Central memory CD8-positive, alpha-beta T cell (primary cell): ENCODE data around the gene FAH.

Experiments
- ATAC-seq: fragments of 150-1000 bp; cut with Tn5 transposase; replicated peaks from 2 replicates; pipeline ENCODE4 v1.10.0; 2022; ENCODE audit warnings: mild to moderate bottlenecking, moderate FRiP score, moderate number of reproducible peaks; ENCODE audit not compliant: poor library complexity, severe bottlenecking; ENCODE audit errors: extremely low read depth
- DNase-seq, 2 donors: peaks; one replicate each; pipeline ENCODE4 v3.0.0; 2021; ENCODE audit warnings: low spot score in 2 of 2
- H3K27ac Mint-ChIP-seq: one replicate; pipeline ENCODE4 v1.8.0; 2022; ENCODE audit warnings: low read depth, mild to moderate bottlenecking, moderate library complexity, mixed read lengths
- H3K27me3 Mint-ChIP-seq: one replicate; pipeline ENCODE4 v1.8.0; 2022; ENCODE audit warnings: mixed read lengths
- H3K36me3 Mint-ChIP-seq: one replicate; pipeline ENCODE4 v1.8.0; 2022; ENCODE audit warnings: mild to moderate bottlenecking, moderate library complexity, mixed read lengths; ENCODE audit not compliant: insufficient read depth
- H3K4me1 Mint-ChIP-seq: one replicate; pipeline ENCODE4 v1.8.0; 2022; ENCODE audit warnings: mixed read lengths
- H3K4me3 Mint-ChIP-seq: one replicate; pipeline ENCODE4 v1.8.0; 2022; ENCODE audit warnings: mild to moderate bottlenecking, moderate library complexity, mixed read lengths
- H3K9me3 Mint-ChIP-seq: one replicate; pipeline ENCODE4 v1.8.0; 2022; ENCODE audit warnings: mixed read lengths

The FAH gene

DNA sequence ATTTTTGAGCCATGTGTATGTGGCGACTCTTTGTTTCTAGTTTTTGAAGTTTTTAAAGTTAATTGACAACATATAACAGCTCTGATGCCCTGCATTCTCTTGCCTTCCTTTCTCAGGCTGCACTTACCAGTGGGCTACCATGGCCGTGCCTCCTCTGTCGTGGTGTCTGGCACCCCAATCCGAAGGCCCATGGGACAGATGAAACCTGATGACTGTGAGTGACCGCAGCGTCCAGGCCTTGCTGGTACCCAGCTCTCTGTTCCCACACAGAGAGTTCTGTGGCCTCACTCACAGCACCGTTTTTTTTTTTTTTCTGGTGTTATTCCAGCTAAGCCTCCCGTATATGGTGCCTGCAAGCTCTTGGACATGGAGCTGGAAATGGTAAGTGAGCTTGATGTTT, 15.1 kb downstream of the FAH start:
- Mint-ChIP-seq H3K9me3 (no peaks in the 10 kb centered on the region), H3K27ac (no peak overlapping the region), H3K4me3 (no peak overlapping the region), H3K27me3 (no peaks in the 10 kb centered on the region), H3K4me1 (no peaks in the 10 kb centered on the region), H3K36me3 (no peaks in the 10 kb centered on the region)
- DNase-seq: no peak
- no peak for ATAC-seq

DNA sequence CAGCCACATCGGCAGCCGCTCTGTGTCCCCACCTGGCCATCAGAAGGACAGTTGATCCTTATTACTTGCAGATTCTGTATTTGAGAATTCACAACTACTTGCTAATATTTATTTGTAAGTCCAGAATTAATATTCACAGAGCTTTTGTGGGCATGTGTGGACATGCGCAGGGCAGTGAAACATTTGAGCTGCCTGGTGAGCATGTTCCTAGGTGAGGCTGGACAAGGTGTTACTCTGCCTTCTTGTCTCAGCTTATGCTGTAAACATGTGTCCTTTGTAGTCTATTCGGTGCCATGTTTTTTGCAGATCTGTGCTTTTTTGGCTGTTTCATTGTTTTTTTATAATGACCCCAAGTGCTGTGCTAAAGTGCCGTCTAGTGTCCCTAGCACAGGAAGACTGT, 15.6 kb downstream of the FAH start:
- no peak for DNase-seq
- no peak for ATAC-seq
- no peaks in the 10 kb centered on the region for H3K4me1 Mint-ChIP-seq
- no peak overlapping the region for H3K4me3 Mint-ChIP-seq
- H3K36me3 Mint-ChIP-seq: no peaks in the 10 kb centered on the region
- no peaks in the 10 kb centered on the region for H3K27me3 Mint-ChIP-seq
- no peak overlapping the region for H3K27ac Mint-ChIP-seq
- H3K9me3 Mint-ChIP-seq: no peaks in the 10 kb centered on the region

DNA sequence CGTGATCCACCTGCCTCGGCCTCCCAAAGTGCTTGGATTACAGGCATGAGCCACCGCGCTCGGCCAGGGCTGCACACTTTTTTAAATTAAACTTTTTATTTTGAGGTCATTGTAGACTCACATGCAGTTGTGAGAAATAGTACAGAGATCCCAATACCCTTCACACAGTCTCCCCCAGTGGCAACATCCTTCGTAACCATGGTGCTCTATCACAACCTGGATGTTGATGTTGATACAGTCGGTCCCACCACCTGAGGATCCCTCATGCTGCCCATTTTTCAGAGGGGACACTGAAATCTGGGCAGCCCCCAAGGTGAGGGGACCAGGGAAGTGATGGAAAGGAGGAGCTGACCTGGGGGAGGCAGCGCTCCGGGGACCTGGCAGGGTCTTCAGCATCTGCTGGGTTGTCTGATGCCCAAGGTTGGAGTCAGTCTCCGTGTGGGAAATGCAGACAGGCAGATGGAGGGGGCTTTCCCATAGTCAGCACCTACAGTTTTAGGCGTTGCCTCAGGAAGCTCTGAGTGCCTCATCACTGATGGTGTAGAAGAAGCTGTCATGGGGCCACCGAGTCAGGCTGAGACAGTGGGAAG, 17.1 kb downstream of the FAH start:
- DNase-seq: no peak
- Mint-ChIP-seq H3K9me3 (no peaks in the 10 kb centered on the region), H3K4me1 (no peaks in the 10 kb centered on the region), H3K4me3 (no peak overlapping the region), H3K27ac (no peak overlapping the region), H3K36me3 (no peaks in the 10 kb centered on the region), H3K27me3 (no peaks in the 10 kb centered on the region)
- ATAC-seq: no peak

DNA sequence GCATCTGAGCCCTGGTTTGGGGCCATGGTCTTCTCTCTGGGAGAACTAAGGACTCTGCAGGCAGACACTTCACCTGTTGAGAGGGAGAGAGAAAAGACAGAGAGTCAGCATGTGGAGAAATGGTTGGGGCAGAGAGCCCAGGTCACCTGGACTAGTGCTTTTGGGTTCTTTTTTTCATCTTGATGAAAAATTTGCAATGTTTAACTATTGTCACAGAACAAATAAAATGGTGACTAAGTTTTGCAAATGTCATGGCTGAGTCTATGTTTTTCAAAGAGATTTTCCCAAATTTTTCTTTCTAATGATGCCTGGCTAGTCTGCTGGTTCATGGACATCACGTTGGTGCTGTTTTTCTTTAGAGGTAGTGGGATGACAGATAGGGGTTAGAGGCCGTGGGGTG, 17.8 kb downstream of the FAH start:
- Mint-ChIP-seq H3K9me3 (no peaks in the 10 kb centered on the region), H3K27ac (no peak overlapping the region), H3K36me3 (no peaks in the 10 kb centered on the region), H3K4me3 (no peak overlapping the region), H3K27me3 (no peaks in the 10 kb centered on the region), H3K4me1 (no peaks in the 10 kb centered on the region)
- DNase-seq (no peak), ATAC-seq (no peak)

DNA sequence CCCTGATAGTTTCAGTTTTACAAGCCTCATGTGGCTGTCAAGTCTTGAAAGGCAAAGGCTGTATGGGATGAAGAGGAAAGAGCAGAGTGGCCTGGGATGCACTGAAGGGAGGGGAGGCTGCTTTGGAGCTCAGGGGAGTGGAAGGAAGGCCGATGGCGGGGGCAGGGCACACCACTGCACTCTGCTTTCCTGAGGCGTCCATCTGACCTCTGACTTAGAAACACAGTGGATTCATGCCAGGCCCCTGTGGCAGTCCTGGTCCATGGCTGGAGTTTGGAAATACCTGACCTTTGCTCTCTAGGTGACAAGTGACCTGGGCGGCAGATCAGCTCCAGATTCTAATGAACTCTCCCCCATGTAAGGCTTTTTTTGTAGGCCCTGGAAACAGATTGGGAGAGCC, 19.0 kb downstream of the FAH start:
- Mint-ChIP-seq H3K4me3 (no peak overlapping the region), H3K36me3 (no peaks in the 10 kb centered on the region), H3K9me3 (no peaks in the 10 kb centered on the region), H3K4me1 (no peaks in the 10 kb centered on the region), H3K27me3 (no peaks in the 10 kb centered on the region), H3K27ac (no peak overlapping the region)
- DNase-seq (no peak), ATAC-seq (no peak)

DNA sequence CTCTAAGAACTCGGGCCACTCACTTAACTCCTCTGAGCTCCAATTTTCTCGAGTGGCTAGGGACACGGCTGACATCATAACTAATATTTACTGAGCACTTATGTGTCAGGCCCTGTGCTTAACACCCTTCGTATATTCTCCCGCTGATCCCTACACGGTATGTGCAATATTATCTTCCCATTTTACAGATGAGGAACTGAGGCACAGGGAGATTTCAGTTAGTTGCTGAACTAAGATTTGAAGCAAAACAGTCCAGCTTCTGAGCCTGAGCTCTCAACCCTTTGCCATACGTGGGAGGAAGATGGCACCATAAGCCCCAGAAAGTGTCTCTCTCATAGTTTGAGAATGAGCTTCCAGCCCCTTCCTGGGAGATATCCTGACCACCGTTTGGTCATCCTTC, 19.6 kb downstream of the FAH start:
- Mint-ChIP-seq H3K27ac (no peak overlapping the region), H3K9me3 (no peaks in the 10 kb centered on the region), H3K36me3 (no peaks in the 10 kb centered on the region), H3K4me3 (no peak overlapping the region), H3K27me3 (no peaks in the 10 kb centered on the region), H3K4me1 (no peaks in the 10 kb centered on the region)
- ATAC-seq (no peak), DNase-seq (no peak)

DNA sequence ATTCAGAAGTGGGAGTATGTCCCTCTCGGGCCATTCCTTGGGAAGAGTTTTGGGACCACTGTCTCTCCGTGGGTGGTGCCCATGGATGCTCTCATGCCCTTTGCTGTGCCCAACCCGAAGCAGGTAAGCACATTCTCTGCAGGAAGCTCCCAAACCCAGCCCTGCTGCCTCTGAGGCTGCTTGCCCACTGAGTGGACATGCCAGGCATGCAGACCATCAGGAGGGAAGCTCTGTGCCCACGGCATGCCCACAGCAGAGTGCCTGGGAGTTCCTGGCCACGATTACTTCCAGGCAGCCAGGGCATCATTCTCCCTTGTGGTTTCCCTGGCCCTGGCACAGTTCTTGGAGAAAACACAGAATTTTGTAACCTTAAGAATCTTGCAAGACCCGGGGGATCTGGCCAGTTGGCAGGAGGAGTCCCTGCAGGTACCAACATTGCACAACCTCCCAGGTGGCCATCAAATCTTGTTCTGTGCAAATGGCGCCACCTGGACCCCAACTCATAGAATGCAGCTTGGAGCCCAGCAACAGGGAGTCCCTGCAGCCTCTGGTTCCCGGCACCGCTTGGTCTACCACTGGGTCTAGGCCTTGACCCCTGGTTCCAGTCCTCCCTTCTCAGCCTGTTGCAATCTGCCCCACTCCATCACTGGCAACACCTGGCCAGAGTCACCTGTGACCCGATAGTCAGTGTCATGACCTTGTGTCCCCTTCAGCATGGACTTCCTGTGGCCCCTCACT, 20.4 kb downstream of the FAH start:
- DNase-seq (peak; percentile 56 to 57), ATAC-seq (peak; percentile 60)
- Mint-ChIP-seq H3K9me3 (no peaks in the 10 kb centered on the region), H3K27me3 (no peaks in the 10 kb centered on the region), H3K4me1 (no peaks in the 10 kb centered on the region), H3K4me3 (no peak overlapping the region), H3K27ac (no peak overlapping the region), H3K36me3 (no peaks in the 10 kb centered on the region)

DNA sequence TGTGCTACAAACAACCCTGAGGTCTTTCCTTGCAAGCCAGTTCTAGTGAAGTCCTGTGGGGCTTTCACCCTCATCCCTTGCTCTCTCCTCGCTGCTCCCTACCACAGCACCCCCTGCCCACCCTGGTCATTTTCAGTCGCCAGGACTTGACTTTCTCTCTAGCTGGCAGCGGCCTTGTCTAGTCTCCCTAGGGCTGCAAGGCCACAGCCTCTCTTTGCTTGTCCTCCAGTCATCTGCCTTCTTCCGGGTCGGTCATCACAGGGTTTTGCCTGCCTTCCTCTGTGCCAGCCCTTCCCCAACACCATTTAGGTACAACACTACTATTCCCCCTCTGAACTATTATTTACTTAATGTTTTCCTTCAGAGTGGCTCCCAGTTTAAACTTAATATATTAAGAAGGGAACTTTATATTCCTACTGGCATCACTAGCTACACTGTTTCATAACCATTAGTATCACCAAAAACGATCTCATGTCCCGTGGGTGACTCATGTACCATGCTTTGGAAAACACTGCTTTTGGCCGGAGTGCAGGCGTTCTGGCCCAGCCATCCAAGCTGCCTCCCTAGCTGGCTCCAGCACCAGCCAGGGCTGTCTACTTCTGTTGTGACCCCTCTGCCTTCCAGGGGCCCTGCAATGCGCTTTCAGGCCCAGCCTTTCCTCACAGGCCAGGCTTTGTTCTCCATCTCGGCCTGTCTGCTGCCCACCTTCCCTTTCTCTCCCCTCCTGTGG, 21.4 kb downstream of the FAH start:
- H3K36me3 Mint-ChIP-seq: no peaks in the 10 kb centered on the region
- peak overlapping the region; percentile 58 for H3K27ac Mint-ChIP-seq
- no peaks in the 10 kb centered on the region for H3K9me3 Mint-ChIP-seq
- ATAC-seq: no peak
- DNase-seq: no peak
- H3K4me1 Mint-ChIP-seq: no peaks in the 10 kb centered on the region
- no peak overlapping the region for H3K4me3 Mint-ChIP-seq
- H3K27me3 Mint-ChIP-seq: no peaks in the 10 kb centered on the region

DNA sequence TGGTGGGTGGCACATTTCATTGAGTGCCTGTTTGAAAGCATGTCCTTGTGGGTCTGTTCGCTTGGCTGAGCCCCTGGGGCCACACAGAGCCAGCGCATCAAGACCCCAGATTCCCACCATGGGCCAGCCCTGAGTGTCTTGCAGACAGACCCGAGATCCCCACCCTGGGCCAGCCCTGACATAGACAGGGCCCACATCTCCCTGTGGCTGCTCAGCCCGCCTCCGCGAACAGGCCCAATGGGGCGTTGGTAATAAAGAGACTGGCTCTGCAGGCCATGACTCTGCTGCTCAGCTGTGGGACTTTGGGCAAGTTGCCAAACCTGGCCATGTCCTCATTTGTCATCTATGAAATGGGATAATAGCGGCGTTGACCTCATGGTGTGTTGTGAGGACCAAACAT, 22.6 kb downstream of the FAH start:
- Mint-ChIP-seq H3K4me1 (no peaks in the 10 kb centered on the region), H3K4me3 (no peak overlapping the region), H3K27ac (no peak overlapping the region), H3K27me3 (no peaks in the 10 kb centered on the region), H3K36me3 (no peaks in the 10 kb centered on the region), H3K9me3 (no peaks in the 10 kb centered on the region)
- ATAC-seq (no peak), DNase-seq (no peak)

DNA sequence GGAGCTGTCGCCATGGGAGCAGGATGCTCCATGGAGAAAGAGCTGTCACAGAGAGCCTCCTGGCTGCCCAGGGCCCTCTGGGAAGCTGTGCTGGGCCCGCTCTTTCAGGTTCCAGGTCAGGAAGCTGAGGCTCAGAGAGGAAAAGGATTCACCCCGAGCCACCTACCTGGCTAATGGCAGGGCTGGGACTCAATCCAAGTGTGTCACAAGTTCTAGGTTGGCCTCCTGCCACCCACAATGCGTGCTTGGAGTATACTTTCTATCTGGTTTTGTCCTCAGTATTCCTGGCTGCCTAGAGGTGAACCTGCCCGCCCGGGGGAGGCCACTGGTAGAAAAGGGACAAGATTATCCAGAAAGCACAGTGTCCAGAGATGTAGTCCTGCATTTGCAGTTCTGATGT, 23.6 kb downstream of the FAH start:
- H3K36me3 Mint-ChIP-seq: no peaks in the 10 kb centered on the region
- DNase-seq (no peak), ATAC-seq (no peak)
- H3K4me3 Mint-ChIP-seq: no peak overlapping the region
- no peaks in the 10 kb centered on the region for H3K4me1 Mint-ChIP-seq
- no peaks in the 10 kb centered on the region for H3K9me3 Mint-ChIP-seq
- no peaks in the 10 kb centered on the region for H3K27me3 Mint-ChIP-seq
- no peak overlapping the region for H3K27ac Mint-ChIP-seq

DNA sequence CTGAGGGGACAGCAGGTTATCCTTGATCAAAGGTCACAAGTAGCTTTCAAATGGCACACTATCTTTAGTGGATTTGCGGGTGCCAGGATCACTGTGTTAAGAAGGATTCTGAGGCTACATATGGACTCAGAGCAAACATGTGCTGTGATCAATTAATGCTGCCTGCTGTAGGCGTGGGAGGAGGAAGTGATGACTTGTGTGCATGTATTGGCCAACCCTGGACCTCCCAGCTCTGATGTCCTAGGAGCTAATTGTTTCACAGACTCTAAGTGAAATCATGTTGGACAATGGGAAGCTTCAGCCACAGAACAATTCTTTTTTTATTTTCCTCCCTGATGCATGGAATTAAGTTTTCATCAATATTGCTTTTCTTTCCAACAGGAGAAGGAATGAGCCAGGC, 24.4 kb downstream of the FAH start:
- DNase-seq (no peak), ATAC-seq (no peak)
- no peaks in the 10 kb centered on the region for H3K36me3 Mint-ChIP-seq
- no peaks in the 10 kb centered on the region for H3K27me3 Mint-ChIP-seq
- no peak overlapping the region for H3K27ac Mint-ChIP-seq
- H3K9me3 Mint-ChIP-seq: no peaks in the 10 kb centered on the region
- H3K4me3 Mint-ChIP-seq: no peak overlapping the region
- no peaks in the 10 kb centered on the region for H3K4me1 Mint-ChIP-seq

DNA sequence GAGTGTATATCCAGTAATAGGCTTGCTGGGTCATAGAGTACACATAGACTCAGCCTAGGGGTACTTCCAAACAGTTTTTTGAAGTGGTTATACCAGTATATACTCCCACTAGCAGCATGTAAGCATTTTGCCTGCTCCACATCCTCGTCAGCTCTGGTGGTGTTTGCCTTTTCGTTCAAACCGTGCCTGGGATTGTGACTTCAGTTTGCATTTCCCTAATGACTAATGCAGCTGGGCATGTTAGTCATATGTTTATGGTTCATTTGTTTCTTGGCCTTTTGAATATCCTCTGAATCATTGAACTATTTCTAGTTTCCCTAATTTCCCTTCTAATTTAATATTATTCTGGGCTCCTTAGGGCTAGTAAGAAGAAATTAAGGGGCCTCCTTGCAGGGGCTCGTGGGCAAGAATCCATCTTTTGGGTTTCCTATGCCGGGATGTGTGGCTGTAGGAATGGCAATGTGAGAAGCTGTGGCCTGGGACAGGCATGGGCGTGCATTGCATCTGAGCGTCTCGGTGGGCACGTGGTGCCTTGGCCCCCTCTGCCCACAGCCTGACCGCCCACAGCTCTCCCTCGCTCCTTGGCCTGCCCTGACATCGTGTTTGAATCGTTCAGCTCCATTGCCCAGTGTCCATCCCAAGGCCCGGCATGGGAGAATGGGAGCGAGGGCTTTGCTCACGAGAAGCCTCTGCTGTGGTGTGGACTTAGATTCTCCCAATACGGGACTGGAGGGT, 26.4 kb downstream of the FAH start:
- Mint-ChIP-seq H3K4me3 (no peak overlapping the region), H3K9me3 (no peaks in the 10 kb centered on the region), H3K27me3 (no peaks in the 10 kb centered on the region), H3K36me3 (no peaks in the 10 kb centered on the region), H3K4me1 (no peaks in the 10 kb centered on the region), H3K27ac (no peak overlapping the region)
- ATAC-seq: no peak
- DNase-seq: no peak
